HEK293T (cell line): ENCODE measurements around the gene RAB3A.

Experiments
- CTCF ChIA-PET: fragments of 350-600 bp; formaldehyde crosslinking; extraction: SDS; loops from one replicate; lab custom pipeline; 2021; ENCODE audit warnings: antibody characterized with exemption, inconsistent platforms; lab: Yijun Ruan, JAX
- POLR2A ChIA-PET: fragments of 350-600 bp; formaldehyde crosslinking; extraction: SDS; loops from one replicate; lab custom pipeline; 2020; ENCODE audit warnings: antibody characterized with exemption, inconsistent platforms; lab: Yijun Ruan, JAX
- DNase-seq: peaks from one replicate; pipeline ENCODE4 v3.0.0; 2012; ENCODE audit warnings: mixed read lengths; ENCODE audit errors: extremely low spot score
- ARNT ChIP-seq: fragments of 450-650 bp; IDR thresholded peaks from 2 replicates; pipeline ENCODE4 v1.6.1; 2017; ENCODE audit warnings: mild to moderate bottlenecking
- BHLHE40 ChIP-seq: fragments of 450-650 bp; IDR thresholded peaks from 2 replicates; pipeline ENCODE4 v1.6.1; 2016; ENCODE audit warnings: mild to moderate bottlenecking, moderate library complexity, borderline replicate concordance
- CTBP1 ChIP-seq: fragments of 450-650 bp; IDR thresholded peaks from 2 replicates; pipeline ENCODE4 v1.6.1; 2016; ENCODE audit warnings: borderline replicate concordance
- ELF4 ChIP-seq: fragments of 450-650 bp; IDR thresholded peaks from 2 replicates; pipeline ENCODE4 v1.6.1; 2017; ENCODE audit warnings: antibody characterized with exemption
- FOXA1 ChIP-seq: fragments of 450-650 bp; IDR thresholded peaks from 2 replicates; pipeline ENCODE4 v1.6.1; 2016; ENCODE audit warnings: mild to moderate bottlenecking
- FOXK2 ChIP-seq: fragments of 450-650 bp; IDR thresholded peaks from 2 replicates; pipeline ENCODE4 v1.6.1; 2016; ENCODE audit warnings: mild to moderate bottlenecking
- FOXM1 ChIP-seq: fragments of 450-650 bp; IDR thresholded peaks from 2 replicates; pipeline ENCODE4 v1.6.1; 2017; ENCODE audit warnings: mild to moderate bottlenecking, borderline replicate concordance
- HDGF ChIP-seq: fragments of 450-650 bp; IDR thresholded peaks from 2 replicates; pipeline ENCODE4 v1.6.1; 2017; ENCODE audit warnings: antibody characterized with exemption, borderline replicate concordance
- L3MBTL2 ChIP-seq: fragments of 450-650 bp; conservative IDR thresholded peaks from 2 replicates; pipeline ENCODE4 v1.6.1; 2016; ENCODE audit warnings: mild to moderate bottlenecking
- LEF1 ChIP-seq: fragments of 450-650 bp; IDR thresholded peaks from 2 replicates; pipeline ENCODE4 v1.6.1; 2017; ENCODE audit warnings: mild to moderate bottlenecking, borderline replicate concordance
- NFRKB ChIP-seq: fragments of 450-650 bp; IDR thresholded peaks from 2 replicates; pipeline ENCODE4 v1.6.1; 2016; ENCODE audit warnings: mild to moderate bottlenecking, moderate library complexity
- SP1 ChIP-seq: fragments of 450-650 bp; IDR thresholded peaks from 2 replicates; pipeline ENCODE4 v1.6.1; 2017
- SUZ12 ChIP-seq: fragments of 450-650 bp; IDR thresholded peaks from 2 replicates; pipeline ENCODE4 v1.6.1; 2016; ENCODE audit warnings: mild to moderate bottlenecking
- TARDBP ChIP-seq: fragments of 450-650 bp; IDR thresholded peaks from 2 replicates; pipeline ENCODE4 v1.6.1; 2016
- ZNF384 ChIP-seq: fragments of 450-650 bp; IDR thresholded peaks from 2 replicates; pipeline ENCODE4 v1.6.1; 2016
- TF ChIP-seq, protein P1 (sequence below): fragments of 450-650 bp; IDR thresholded peaks from 2 replicates; pipeline ENCODE4 v1.6.1; 2016

Gene RAB3A

DNA sequence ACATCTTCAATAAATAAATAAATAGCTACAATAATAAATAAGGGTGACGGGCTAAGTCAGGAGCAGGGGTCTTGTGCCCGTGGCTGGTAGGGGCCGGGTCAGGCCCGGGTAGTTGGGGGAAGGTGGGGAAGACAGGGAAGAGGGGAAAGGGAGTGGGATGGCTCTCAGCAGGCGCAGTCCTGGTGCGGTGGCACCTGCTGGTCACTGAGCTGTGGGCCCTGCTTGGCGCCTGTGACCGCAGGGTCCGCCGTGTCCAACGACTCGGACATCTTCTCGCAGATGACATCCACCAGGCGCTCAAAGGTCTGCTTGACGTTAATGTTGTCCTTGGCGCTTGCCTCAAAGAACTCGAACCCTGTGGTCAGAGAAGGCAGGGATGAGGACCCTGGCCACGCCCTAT, 6.5 kb downstream of the RAB3A start:
- ChIA-PET CTCF (no interaction called here), POLR2A (no interaction called here)
- no peak for TF ChIP-seq LEF1
- no peak for TF ChIP-seq BHLHE40
- TF ChIP-seq ZNF384 = no peak
- TF ChIP-seq FOXK2 = no peak
- TF ChIP-seq FOXM1 = no peak
- TF ChIP-seq SP1 = no peak
- TF ChIP-seq ELF4 = no peak
- TF ChIP-seq L3MBTL2 = no peak
- no peak for TF ChIP-seq FOXA1
- TF ChIP-seq ARNT = no peak
- TF ChIP-seq CTBP1 = no peak
- DNase-seq = no peak

DNA sequence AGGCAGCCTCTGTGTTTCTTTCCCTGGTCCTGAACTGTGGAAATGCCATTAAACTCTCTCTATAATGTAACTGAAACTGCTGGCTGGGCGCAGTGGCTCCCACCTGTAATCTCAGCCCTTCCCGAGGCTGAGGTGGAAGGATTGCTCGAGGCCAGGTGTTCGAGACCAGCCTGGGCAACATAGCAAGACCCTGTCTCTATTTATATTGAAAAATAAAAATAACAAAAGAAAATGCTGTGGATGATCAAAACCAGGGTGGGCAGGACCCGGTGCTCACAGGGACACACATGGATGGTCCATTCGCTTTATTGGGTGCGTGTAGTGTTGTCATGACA, 7.4 kb downstream of the RAB3A start:
- no peak for DNase-seq
- ChIA-PET CTCF (no interaction called here), POLR2A (interaction anchor here (1.0 kb wide), 1 partner anchor 8 kb away, joined by 3 read pairs; the partner anchor contains the start of gene RAB3A)
- no peak for TF ChIP-seq TARDBP

DNA sequence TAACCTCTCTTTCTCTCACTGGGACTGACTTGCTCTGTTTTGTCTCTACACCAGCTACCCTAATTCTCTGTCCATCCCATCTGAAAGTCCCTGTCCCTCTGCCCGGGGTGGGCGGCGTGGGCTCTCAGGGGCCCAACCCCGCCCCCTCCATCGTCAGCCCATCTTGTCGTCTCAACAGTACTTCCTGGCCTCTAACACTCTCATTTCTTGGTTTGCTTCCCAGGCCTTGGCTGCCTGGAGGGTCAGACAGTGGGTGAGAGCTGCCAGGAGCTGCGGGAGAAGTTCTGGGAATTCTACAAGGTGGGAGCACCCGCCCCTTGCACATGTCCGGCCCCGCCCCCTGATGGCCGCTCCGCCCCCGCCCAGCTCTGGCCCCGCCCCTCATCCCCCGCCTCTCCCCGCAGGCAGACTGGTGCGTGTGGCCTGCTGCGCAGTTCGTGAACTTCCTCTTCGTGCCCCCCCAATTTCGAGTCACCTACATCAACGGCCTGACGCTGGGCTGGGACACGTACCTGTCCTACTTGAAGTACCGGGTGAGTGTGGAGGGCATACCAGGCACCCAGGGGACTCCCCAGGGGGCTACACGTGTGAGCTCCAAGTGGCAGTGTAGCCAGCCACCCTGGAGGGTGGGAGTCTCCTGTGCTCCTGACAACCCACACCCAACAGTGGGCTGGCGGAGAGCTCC, 9.1 kb downstream of the RAB3A start:
- TF ChIP-seq BHLHE40 (no peak), FOXK2 (no peak), CTBP1 (no peak), HDGF (no peak)
- TF ChIP-seq, protein P1, sequence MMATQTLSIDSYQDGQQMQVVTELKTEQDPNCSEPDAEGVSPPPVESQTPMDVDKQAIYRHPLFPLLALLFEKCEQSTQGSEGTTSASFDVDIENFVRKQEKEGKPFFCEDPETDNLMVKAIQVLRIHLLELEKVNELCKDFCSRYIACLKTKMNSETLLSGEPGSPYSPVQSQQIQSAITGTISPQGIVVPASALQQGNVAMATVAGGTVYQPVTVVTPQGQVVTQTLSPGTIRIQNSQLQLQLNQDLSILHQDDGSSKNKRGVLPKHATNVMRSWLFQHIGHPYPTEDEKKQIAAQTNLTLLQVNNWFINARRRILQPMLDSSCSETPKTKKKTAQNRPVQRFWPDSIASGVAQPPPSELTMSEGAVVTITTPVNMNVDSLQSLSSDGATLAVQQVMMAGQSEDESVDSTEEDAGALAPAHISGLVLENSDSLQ = no peak
- DNase-seq = peak; percentile 74
- POLR2A ChIA-PET = interaction anchor here (0.9 to 1.8 kb wide), 4 partner anchors 10 to 131 kb away, joined by 3 to 11 read pairs (median 4); partner anchors contain the start of genes JUND and RAB3A
- CTCF ChIA-PET = interaction anchor here (0.6 to 0.9 kb wide), 2 partner anchors 9 to 15 kb away, joined by 3 read pairs; partner anchors contain the start of gene RAB3A

DNA sequence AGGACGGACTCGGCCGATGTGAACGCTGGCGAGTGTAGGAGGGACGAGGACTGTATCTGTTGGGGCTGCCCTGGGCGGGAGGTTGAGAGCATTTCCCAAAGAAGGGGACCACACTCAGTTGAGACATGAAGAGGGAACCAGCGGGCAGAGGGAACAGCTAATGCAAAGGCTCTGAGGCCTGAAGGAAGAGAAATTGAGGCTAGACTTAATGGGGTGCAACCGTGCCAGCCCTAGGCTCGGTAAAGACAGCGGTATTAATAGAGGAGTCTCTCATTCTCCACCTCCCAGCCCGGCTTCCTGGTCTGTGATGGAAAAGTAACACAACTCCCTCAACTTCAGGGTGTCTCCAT, 9.7 kb downstream of the RAB3A start:
- DNase-seq = no peak
- ChIA-PET POLR2A (interaction anchor here (0.9 to 1.8 kb wide), 4 partner anchors 11 to 131 kb away, joined by 3 to 11 read pairs (median 4); partner anchors contain the start of genes JUND and RAB3A), CTCF (interaction anchor here (0.6 to 0.9 kb wide), 2 partner anchors 10 to 15 kb away, joined by 3 read pairs; partner anchors contain the start of gene RAB3A)
- TF ChIP-seq L3MBTL2 = no peak
- no peak for TF ChIP-seq SUZ12
- TF ChIP-seq FOXM1 = no peak
- no peak for TF ChIP-seq SP1
- no peak for TF ChIP-seq FOXA1
- TF ChIP-seq, protein P1 = no peak
- TF ChIP-seq FOXK2 = no peak
- no peak for TF ChIP-seq BHLHE40
- TF ChIP-seq ZNF384 = no peak
- no peak for TF ChIP-seq NFRKB
- no peak for TF ChIP-seq ARNT
- TF ChIP-seq LEF1 = no peak
- TF ChIP-seq HDGF = no peak
- no peak for TF ChIP-seq ELF4
- no peak for TF ChIP-seq TARDBP

DNA sequence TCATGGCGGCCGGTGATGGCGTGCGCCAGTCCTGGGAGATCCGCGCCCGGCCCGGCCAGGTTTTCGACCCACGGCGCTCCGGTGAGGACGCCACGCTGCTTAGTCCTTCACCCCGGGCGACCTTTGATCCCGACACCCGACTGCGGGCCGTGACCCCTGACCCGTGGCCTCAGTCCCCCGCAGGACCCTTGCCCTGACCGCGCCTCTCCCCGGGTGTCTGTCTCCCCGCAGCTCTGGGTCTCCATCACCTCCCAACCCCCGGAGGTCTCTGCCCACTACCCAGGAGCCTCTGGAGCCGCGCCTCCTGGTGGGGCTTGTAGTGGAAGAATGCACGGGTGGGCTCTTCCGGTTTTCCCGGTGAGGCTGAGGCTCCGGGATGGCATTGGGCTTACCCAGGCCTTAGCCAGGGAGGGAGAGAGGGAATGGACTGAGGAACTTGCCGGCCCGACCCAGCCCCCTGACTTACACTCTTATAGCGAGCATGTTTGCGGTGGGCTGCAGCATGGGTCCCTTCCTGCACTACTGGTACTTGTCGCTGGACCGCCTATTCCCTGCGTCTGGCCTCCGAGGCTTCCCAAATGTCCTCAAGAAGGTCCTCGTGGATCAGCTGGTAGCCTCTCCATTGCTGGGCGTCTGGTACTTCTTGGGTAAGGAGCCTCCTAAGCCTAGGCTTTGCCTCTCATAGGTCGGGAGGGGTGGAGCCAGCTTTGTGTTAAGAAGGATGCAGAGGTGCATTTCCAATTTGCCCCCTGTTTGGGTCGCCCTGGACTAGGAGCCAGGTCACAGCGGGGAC, 10.3 kb downstream of the RAB3A start:
- no peak for TF ChIP-seq LEF1
- TF ChIP-seq SUZ12 = no peak
- TF ChIP-seq FOXA1 = no peak
- no peak for TF ChIP-seq BHLHE40
- no peak for TF ChIP-seq L3MBTL2
- TF ChIP-seq, protein P1 = no peak
- no peak for TF ChIP-seq NFRKB
- no peak for TF ChIP-seq HDGF
- TF ChIP-seq SP1 = no peak
- no peak for TF ChIP-seq ARNT
- no peak for TF ChIP-seq ZNF384
- no peak for TF ChIP-seq FOXM1
- TF ChIP-seq CTBP1 = no peak
- TF ChIP-seq FOXK2 = no peak
- no peak for DNase-seq
- ChIA-PET CTCF (interaction anchor here (0.6 to 1.7 kb wide), 3 partner anchors 82 to 207 kb away, joined by 3 to 5 read pairs (median 4); no protein-coding TSS in a partner anchor), POLR2A (interaction anchor here (0.7 to 2.6 kb wide), 15 partner anchors 10 to 261 kb away, joined by 3 to 16 read pairs (median 4); partner anchors contain the start of genes CCDC124, JUND and RAB3A)
